Tibial artery (tissue), 4 donors: ENCODE data around the gene GPAT2.
A peak's percentile ranks its signal among the peaks of the same experiment; 100 is the strongest.
"Not testable (repeated sequence)": the region's sequence is repeated elsewhere in the genome, so short reads cannot be mapped to it uniquely, and the experiment has no call there.

Experiments
- DNase-seq, 2 donors: peaks; one replicate each; pipeline ENCODE4 v3.0.0-alpha.2; 2019
- H3K27ac ChIP-seq, 2 donors: fragments of 200-600 bp; sonication (generic) in 1 of 2; 1 replicate in 1 of 2; 2 replicates in 1 of 2; pipeline ENCODE4 v1.5.1; 2018 to 2019; ENCODE audit warnings: mild to moderate bottlenecking in 1 of 2
- H3K27me3 ChIP-seq, 2 donors: fragments of 200-600 bp; sonication (generic) in 1 of 2; one replicate each; pipeline versions ENCODE4 v1.5.1 to v1.6.0; 2016 to 2019
- H3K36me3 ChIP-seq, 3 donors: fragments of 200-600 bp; sonication (generic) in 2 of 3; one replicate each; pipeline ENCODE4 v1.5.1; 2016 to 2019; ENCODE audit warnings: mild to moderate bottlenecking in 2 of 3
- H3K4me1 ChIP-seq, 4 donors: fragments of 200-600 bp; sonication (generic) in 2 of 4; 1 replicate in 3 of 4; 2 replicates in 1 of 4; pipeline ENCODE4 v1.5.1; 2016 to 2019
- H3K4me3 ChIP-seq, 2 donors: fragments of 200-600 bp; sonication (generic) in 1 of 2; 1 replicate in 1 of 2; 2 replicates in 1 of 2; pipeline ENCODE4 v1.5.1; 2018 to 2019; ENCODE audit warnings: mild to moderate bottlenecking in 2 of 2
- H3K9me3 ChIP-seq, 3 donors: fragments of 200-600 bp; sonication (generic) in 1 of 3; one replicate each; pipeline ENCODE4 v1.5.1; 2016 to 2019
- CTCF ChIP-seq, 2 experiments: fragments of 200-600 bp in 1 of 2; fragments of 450-650 bp in 1 of 2; IDR thresholded peaks; one replicate each; pipeline ENCODE4 v1.5.1; 2017 to 2019; ENCODE audit warnings: antibody characterized with exemption in 2 of 2, mild to moderate bottlenecking in 1 of 2, moderate library complexity in 1 of 2
- intact Hi-C: fragments of 100-400 bp; cut with DNase I; formaldehyde crosslinking; loops from one replicate; pipeline ENCODE4 v1.15.0; 2023; ENCODE audit warnings: low total_unique reads

The GPAT2 gene

GRCh38 chr2:96034792-96035191 is at the start of gene GPAT2:
TSS of gene GPAT2 (minus strand) at chr2:96034916. CDS start at chr2:96032359, 2,557 bp downstream.
- H3K36me3 ChIP-seq, H3K9me3 ChIP-seq, DNase-seq, intact Hi-C loops, H3K27ac ChIP-seq, H3K4me1 ChIP-seq, H3K4me3 ChIP-seq, H3K27me3 ChIP-seq: not testable (repeated sequence)

- Histone ChIP-seq H3K36me3 (no peaks in the 10 kb centered on the region), H3K4me1 (no peaks in the 10 kb centered on the region), H3K9me3 (no peaks in the 10 kb centered on the region), H3K27me3 (peaks cover 0 to 11% of the 10 kb centered on the region in 2 donors), H3K4me3 (no peak overlapping the region), H3K27ac (no peak overlapping the region)
- intact Hi-C loops = no loop called here
- DNase-seq = no peak
- TF ChIP-seq CTCF (IDR thresholded peaks at IDR 0.05) = no peak
Measured at GRCh38 chr2:96083989-96084857, 49.5 kb upstream of the GPAT2 start.

GRCh38 chr2:96083064-96083939 is 48.6 kb upstream of the GPAT2 start:
- DNase-seq = peak in 1 of 2 donors; percentile 64
- Histone ChIP-seq H3K27me3 (peaks cover 0 to 11% of the 10 kb centered on the region in 2 donors), H3K4me3 (no peak overlapping the region), H3K4me1 (no peaks in the 10 kb centered on the region), H3K36me3 (no peaks in the 10 kb centered on the region), H3K9me3 (no peaks in the 10 kb centered on the region), H3K27ac (no peak overlapping the region)
- intact Hi-C loops = no loop called here
- no peak for TF ChIP-seq CTCF (IDR thresholded peaks at IDR 0.05)

- no peak overlapping the region for H3K4me3 ChIP-seq
- H3K27me3 ChIP-seq = peaks cover 0 to 11% of the 10 kb centered on the region in 2 donors
- H3K4me1 ChIP-seq = no peaks in the 10 kb centered on the region
- no peak for TF ChIP-seq CTCF (IDR thresholded peaks at IDR 0.05)
- DNase-seq = no peak
- no peak overlapping the region for H3K27ac ChIP-seq
- H3K36me3 ChIP-seq = no peaks in the 10 kb centered on the region
- intact Hi-C loops = no loop called here
- peaks cover 0 to under 1% (median 0%) of the 10 kb centered on the region in 3 donors for H3K9me3 ChIP-seq
Measured at GRCh38 chr2:96082211-96083063, 47.7 kb upstream of the GPAT2 start.

- intact Hi-C loops = no loop called here
- no peaks in the 10 kb centered on the region for H3K36me3 ChIP-seq
- no peak for TF ChIP-seq CTCF (IDR thresholded peaks at IDR 0.05)
- DNase-seq = no peak
- no peak overlapping the region for H3K27ac ChIP-seq
- peaks cover 0 to 9% (median 4%) of the 10 kb centered on the region in 3 donors for H3K9me3 ChIP-seq
- peaks cover 0 to 11% of the 10 kb centered on the region in 2 donors for H3K27me3 ChIP-seq
- no peaks in the 10 kb centered on the region for H3K4me1 ChIP-seq
- H3K4me3 ChIP-seq = no peak overlapping the region
Measured at GRCh38 chr2:96081042-96081441, 46.3 kb upstream of the GPAT2 start.
